HK-2 (cell line): ENCODE measurements around the gene DCAF4L1.

Experiments used
- DNase-seq: peaks from one replicate; pipeline ENCODE4 v3.0.0-alpha.2; 2018; ENCODE audit not compliant: unreplicated experiment

Gene DCAF4L1

GRCh38 chr4:41990365-41991111 lies 9.0 kb downstream of the DCAF4L1 start, which contains the start of gene SLC30A9:
Gene SLC30A9, plus strand, starts transcription at chr4:41990530. Its CDS starts 122 bp downstream, at chr4:41990652.
- DNase-seq, result peak; percentile 94

- peak; percentile 38 for DNase-seq
Measured at GRCh38 chr4:41991916-41992767, 10.6 kb downstream of the DCAF4L1 start.

- no peak for DNase-seq
Measured at GRCh38 chr4:41992967-41993857, 11.7 kb downstream of the DCAF4L1 start.

- DNase-seq, result no peak
Measured at GRCh38 chr4:41994461-41994985, 13.0 kb downstream of the DCAF4L1 start.

GRCh38 chr4:41998019-41998418 lies 16.5 kb downstream of the DCAF4L1 start:
- no peak for DNase-seq

- DNase-seq, result no peak
Measured at GRCh38 chr4:41999321-41999720, 17.8 kb downstream of the DCAF4L1 start.

GRCh38 chr4:42008011-42008786 lies 26.6 kb downstream of the DCAF4L1 start:
- no peak for DNase-seq

- no peak for DNase-seq
Measured at GRCh38 chr4:42015438-42015837, 33.9 kb downstream of the DCAF4L1 start.

- no peak for DNase-seq
Measured at GRCh38 chr4:42018451-42018850, 36.9 kb downstream of the DCAF4L1 start.
